HG03432 (cell line): ENCODE measurements around the gene MYZAP.

Experiments used
- ATAC-seq: cut with Tn5 transposase; IDR thresholded peaks from one replicate; pipeline ENCODE4 v1.9.1; 2021; ENCODE audit warnings: mild to moderate bottlenecking, moderate library complexity; ENCODE audit not compliant: unreplicated experiment

MYZAP gene

DNA sequence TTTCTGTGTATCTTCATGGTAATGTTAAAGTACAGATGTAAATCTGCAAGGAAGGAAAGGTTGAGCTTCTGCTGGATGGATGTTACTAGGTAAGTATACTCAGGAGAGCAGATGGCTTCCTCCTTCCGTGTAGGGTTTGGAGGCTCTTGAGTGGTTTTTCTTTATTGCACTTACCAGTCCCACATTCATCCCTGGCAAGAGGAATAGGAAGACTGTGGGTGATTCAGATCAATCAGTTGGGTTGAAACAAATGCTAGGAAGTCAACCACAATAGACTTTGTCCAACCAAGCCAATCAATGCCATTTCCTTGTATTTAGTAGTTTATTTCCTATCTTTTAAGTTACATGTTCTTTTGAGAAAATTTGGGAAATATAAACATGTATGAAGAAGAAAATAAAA is 26.6 kb downstream of the MYZAP start:
- ATAC-seq, result no peak

DNA sequence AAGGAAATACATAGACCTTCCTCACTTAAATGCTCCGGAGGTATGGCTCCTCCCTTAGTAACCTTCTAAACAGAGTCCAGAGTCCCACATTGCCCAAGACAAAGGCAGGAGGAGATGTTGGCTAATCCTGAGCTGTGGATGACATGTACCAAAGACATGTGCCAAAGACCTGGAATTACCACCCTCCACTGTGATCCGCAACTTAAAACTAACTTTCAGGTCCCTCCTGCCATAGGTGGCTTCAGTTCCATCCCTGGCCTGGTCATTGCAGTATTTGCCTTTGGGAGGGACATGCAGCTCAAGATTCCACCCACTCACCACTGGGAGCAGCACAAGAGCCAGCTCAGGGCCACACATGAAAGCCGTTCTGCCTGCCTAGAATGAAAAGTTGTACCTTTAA is 28.0 kb downstream of the MYZAP start:
- no peak for ATAC-seq

DNA sequence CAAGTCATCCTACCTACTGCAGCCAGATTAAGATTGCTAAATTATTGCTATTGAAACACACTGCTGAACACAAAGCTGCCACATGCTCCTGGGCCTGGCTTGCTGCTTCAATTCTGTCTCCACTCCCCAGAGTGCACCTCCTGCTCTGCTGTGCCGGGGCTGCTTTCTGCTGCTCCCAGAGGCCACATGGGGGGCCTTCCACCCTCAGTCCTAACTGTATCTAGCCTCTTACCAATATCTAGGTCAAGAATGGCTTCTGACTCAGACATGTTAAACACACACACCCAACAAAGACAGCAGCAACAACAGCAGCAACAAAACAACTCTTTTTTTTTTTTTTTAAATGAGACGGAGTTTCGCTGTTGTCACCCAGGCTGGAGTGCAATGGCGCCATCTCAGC is 33.0 kb downstream of the MYZAP start:
- ATAC-seq, result no peak

DNA sequence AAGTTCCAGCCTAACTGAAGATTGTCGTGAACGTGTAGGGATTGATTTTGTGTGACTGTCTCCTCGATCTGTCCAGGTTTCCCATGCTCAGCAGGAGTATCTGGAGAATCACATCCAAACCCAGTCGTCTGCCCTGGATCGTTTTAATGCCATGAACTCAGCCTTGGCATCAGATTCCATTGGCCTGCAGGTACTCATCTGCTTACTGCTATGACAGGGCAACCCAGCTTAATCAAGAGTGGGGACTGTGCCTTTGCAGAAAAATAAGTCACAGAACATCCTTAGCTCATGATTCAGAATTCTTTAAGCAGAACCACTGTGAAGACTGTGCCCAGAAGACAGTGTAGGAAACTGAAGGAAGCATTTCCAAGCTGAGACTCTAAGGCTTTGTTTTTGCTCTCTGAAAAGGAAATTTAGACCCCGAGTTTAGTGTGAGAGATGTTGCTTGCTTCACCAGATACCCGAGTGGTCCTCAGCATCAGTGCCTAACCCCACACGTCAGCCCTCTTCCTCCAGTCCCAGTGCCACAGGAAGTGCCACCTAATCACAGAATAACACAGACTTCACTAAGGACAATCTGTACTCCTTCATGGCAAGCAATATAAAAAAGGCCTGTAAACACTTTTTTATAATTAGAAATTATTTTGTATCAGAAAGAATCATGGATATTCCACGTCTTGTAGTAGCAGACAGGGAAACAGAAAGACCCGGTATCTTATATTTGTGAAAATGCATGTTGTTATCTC is 34.2 kb downstream of the MYZAP start:
- ATAC-seq, result no peak

DNA sequence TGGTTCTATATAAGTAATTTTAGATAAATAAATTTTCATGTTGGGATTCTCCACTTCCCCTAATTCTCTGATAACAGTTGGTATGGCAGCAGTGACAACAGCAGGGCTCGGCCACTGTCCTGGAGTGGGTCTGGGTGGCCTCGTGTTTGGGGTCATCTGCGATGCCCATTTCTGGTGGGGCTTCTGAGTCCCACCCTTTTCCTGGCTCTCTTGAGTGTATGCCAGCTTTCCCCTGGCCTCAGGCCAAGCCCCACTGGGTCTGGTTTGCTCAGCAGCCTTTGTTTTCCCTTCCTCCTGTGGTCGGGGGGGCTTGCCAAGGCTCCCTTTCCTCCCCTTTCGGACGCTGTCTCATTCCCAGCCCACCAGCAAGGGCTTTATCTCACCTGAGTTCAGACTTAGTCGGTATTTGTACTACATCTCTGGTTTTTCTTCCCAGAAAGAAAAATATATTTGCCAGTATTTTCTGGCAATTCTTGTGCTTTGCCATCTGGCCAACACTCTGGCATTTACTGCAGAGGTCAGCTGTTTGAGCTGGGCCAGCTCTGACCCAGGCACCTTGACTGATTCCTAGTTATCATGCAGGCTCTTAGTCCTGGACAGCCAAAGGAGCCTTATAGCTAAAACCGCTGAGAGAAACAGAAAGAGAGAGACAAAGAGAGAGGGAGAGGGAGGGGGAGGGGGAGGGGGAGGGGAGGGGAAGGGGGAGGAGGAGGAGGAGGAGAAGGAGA is 35.2 kb downstream of the MYZAP start:
- ATAC-seq, result no peak

DNA sequence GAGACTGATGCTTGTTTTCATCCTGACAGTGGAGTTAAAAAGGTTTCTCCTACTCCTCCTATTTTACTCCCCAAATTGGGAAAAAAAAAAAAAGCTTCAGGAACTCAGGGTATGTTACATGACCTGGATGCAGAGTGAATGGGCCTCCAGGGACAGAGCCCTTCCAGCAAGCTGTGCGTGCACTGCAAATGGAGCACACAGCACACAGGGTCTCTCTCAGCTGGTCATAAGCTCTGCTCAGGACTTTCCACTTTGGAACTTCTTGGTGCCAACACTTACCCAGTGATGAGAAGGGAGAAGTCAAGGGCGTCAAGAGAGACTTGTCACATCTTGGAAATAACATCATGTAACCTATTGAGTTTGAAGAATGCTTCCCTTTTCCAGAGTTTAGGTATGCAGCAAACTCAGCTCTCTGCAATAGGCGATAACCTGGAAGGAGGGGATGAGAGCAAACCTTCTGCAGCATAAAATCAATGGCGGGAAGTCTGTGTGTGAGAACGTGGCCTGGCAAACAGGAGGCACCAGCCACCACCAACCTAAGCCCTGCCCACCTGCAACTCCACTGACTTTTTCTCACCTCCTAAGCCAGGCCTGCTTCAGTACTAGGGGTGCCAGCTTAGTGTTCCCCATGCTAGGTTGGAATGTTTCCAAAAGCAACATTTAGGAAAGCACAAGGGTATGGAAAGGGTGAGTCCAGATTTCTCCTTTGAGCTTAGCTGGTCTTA is 39.8 kb downstream of the MYZAP start:
- no peak for ATAC-seq

DNA sequence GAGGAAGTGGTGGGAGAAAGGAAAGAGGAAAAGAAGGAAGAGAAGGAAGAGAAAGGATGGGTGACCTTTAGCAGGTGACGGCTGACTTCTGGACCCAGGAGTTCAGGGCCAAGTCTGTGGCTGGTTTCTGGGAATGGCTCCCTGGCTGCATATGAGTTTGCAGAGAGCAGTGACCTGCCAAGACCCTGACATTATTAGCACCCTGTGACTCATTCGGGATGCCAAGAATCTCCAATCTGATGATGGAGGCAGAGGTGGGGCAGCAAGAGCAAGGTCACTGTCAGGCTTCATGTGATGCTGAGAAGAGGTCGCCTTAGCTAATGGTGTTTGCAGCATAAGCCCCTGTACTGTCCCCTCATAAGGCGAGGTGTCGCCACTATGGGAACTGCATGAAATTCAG is 42.6 kb downstream of the MYZAP start:
- no peak for ATAC-seq

DNA sequence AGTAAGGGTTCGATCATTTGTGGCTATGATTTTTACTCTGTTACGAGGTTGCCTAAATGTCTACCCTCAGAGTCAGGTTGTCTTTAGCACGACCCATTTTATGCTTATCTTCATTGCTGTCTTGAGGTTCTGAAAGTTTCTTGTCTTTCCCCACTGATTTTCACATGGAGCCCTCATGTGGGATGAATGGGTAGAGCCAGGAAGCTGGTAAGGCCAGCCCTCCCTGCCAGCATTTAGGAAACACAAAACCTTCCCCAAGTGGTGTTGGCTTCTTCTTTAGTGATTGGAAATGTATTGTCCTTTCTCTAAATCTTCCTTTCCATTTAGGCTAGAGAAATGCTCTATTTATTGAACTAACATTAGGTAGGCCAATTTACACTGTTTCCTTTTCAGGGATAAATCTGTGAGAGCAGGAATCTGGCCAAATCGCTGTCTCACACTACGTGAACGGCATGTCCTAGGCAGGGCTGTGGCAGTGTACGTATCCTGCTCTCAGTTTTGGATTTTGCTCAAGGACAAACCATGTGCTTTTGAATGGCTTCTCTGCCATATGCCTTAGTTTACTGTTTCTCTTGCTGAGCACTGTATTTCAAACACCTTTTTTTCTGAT is 43.7 kb downstream of the MYZAP start:
- no peak for ATAC-seq

DNA sequence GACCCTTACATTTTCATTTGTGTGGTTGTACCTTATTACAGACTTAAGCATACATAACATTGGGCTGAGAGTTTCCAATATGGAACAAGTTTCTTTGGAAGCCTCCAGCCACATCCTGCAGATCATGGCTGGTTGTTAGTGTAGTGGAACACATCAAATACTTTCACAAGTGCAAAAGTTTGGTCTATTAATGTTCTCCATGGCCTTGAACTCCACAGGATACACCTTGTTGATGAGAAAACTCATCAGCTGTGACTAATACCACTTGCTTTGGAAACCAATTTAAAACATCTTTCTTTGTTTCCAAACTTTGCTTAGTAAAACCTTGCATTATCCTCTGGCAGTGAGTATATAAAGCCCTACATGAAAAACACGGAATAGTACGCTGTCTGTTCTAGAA is 46.1 kb downstream of the MYZAP start:
- ATAC-seq, result no peak

DNA sequence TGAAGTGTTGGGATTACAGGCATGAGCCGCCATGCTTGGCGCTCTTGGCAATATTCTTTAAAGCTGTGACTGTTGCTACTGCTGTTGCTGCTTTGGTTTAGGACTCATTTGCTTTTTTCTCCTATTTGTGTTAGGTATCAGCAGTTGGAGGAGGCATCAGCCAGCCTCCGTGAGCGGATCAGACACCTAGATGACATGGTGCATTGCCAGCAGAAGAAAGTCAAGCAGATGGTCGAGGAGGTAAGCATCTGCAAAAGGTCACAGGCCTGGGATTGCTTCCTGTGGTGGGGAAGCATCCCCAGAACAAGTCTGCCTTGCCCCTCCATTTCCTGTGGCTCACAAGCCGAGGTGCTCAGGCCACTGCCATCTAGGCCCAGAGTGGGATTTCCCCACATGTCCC is 47.6 kb downstream of the MYZAP start:
- no peak for ATAC-seq

DNA sequence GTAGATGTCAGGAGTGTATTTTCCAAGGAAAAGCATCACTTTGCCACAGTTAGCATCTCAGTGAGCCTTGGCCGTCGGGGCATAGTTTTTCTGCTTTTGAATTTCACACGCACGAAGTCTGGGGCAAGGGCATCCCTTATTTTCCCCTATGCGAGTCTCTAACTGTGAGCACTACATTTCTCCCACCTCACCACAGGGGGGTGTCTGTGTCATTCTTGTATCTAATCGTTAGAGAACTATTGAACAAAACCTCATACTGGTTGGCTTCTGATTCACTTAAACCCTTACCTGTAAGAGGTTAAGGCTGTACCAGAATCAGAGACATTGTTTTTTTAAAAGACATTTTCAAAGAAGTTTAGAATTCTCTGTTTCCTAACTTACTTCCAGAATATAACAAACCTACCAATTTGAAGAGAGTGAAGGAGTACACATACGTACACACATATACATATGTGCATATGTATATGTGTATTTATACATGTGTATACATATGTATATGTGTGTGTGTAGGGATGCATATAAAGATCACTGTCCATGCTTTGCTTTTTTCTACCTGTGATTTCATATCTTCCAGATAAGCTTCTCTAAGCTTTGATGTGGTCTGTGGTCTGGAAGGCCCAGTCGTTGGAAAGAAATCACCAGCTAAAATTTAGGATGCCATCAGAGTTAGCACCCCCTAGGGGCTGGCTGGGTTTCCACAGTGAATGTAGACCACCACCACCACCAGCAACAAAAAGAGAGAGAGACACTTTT is 49.4 kb downstream of the MYZAP start:
- ATAC-seq, result no peak

DNA sequence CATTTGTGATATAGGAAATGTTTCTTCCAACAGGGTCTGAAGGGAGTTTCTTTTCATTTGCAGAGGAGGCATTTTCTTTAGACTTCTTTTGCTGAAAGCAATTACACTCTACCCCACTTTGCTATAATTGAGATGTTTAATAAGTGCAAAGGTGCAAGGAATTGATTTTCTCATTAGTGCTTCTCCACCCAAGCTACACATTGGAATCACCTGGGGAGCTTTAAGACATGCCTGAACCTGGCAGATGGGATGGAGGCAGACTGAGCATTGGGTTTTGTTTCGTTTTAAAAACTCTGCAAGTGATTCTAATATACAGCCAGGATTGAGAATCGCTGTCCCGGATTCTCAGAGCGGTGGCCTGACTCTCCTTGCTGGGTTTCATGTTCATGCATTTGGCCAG is 52.1 kb downstream of the MYZAP start:
- ATAC-seq, result no peak

DNA sequence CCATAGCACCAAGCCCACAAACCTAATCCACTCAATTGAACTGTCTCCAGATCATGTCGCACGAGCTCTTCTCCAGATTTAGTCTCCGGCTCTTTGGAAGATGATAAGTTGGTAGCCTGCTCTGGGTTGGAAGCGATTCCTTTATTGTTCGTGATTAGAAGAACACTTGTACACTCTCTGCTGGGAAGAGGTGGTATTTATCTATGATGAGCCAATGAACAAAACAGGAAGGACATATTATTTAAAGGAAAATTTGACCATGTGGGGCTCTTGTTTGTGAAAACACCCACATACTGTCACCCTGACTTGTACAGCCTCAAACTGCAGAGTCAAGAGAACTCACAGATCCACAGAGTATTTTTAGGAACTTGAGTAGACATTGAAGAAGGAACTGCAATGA is 54.4 kb downstream of the MYZAP start:
- ATAC-seq, result no peak

DNA sequence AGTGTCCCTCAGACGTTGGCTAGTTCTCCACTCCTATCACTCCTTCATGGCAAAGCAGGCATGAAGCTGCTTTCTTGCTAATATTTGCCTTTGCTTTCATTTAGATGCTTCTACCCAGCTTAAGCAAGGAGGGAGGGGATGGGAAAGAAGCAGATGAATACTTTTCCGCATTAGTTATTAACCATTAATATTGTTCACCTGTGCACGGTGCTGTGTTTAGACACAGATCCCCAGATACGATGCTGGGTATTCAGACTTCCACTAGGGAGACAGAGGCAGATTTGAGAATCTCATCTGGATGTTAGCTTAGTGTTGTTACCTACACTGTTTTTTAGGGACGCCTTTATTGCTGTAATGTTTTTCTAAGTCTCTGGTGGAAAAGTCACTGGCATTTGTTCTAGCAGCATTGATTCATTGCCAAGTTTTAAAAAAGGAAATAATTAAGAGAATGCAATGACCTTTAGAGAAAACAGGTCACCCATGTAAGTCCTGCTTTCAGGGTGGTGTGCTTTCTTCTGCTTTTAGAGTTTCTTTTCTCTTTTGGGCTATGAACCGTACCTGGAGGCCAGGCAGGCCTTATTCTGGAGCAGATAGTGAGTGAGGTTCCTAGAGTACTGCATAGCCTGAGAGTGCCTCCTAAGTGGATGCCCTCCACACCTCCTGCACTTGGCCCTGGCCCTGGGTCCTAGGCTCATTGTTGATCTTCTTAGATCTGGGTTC is 55.5 kb downstream of the MYZAP start:
- ATAC-seq, result no peak

DNA sequence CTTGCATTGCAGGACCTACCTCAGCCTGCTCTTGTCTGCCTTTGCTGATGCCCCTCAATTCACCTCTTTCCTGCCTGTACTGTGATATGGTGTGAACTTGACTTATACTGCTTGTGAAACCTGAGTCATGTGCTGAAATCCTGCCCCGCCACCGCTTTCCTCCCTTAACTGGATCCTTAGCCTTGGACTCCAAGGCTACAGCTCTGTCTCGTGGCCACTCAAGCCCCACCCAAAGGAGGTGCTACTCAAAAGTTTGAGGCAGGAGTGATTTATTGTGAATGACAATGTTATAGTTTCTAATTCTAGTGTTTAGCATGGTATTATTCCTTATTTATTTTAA is 56.1 kb downstream of the MYZAP start:
- no peak for ATAC-seq

DNA sequence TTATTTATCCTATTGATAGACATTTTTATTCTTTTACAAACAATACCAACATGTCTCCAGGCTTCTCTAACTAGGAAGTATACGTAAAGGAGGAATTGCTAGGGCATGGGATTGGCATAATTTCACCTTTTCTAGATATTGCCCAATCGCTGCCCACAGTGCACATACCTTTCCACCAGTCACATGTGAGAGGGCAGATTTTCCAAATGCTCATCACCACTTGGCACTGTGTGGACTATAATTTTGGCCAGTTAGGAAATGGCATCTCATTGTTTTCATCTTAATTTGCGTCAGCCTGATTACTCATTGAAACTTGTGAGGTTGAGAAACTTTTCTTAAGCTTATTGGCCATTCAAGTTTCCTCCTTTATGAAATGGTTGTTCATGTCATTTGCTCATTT is 57.4 kb downstream of the MYZAP start:
- ATAC-seq, result no peak

DNA sequence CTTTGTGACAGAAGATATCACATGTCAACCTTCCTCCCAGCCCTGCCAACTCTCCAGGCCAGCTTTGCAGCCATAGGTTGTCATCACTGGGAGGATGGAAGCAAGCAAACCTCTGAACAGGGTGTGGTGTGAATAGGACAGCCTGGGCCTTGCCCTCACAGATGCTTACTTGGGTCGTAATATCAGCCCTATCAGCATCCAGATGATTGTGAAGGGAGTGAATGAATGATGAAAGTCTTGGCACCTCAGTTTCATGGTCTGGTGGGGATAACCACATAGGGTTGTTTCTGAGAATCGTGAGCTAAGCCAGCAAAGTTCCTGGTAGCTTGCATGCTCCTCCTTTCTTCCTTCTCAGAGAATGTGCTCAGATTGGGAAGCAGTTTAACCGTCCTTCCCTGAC is 59.7 kb downstream of the MYZAP start:
- no peak for ATAC-seq

DNA sequence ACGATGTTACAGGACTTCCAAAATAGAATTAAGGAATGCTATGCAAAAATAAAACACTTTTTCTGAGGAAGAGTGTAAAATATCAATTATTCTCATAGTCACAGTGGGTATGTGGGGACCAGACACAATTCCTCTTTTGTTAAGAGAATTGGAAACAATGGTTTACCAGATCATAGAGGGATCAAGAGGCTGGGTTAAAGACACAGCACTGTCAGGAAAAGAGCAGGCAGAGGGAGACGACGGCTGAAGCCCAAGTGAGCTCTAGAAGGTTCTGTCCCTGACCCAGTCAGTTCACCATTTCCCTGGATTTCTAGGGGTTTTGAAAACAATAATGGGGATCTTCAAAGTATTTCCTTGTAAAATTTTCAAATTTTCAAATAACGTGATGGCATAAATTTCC is 60.8 kb downstream of the MYZAP start:
- ATAC-seq, result no peak

DNA sequence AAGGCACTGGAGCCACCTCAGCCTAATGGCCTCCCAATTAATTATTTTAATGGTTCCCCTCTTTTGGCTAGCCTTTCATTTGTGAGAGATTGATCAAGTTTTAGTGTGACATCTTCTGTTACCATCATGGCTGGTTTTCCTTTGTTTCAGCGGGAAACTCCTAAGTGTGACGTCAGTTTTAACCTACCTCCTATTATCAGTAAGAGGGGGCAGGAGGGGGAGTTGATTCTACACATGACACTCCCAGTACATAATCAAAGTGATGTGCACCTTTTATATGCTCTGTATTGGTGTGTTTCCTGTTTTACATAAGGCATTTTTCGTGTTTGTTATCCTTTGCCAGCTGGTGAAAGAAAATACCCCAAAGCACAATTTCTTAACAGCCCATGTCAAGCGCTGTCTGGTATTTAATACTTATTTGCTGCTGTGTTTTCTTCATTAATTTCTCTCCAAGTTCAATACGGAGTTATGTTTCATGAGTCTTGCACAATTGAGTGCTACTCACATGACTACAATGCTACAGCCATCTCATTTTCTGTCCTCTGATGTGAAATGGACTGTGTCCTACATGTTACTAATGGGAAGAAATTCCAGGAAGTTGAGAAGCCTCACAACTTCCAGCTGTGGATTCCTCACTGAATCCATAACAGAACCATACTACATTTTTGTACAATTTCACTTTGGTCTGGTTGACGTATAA is 62.6 kb downstream of the MYZAP start:
- no peak for ATAC-seq

DNA sequence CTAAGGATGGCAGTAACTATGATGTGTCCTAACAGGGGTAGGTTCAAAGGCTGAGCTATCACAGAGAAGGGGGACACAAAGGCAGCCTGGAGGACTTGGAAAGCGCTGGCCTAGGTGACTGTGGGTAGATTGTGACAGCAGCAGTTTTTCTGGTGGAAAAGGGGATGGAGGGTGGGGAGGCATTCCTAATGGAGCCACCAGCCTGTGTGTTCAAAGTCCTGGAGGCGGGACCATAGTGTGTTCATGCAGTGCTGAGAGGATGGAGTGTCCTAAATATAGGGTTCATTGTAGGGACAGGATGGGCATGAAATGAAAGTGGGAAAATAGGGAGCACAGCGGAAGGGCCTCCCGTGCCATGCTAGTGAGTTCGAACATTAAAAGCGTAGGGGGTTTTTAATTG is 63.3 kb downstream of the MYZAP start:
- ATAC-seq, result no peak
